HUES48 (cell line): ENCODE measurements around the gene LRRTM4.
"Not testable (repeated sequence)": the region's sequence is repeated elsewhere in the genome, so short reads cannot be mapped to it uniquely, and the experiment has no call there.

Experiments used
- H3K27ac ChIP-seq: one replicate; pipeline ENCODE4 v1.7.0; 2013; ENCODE audit warnings: low read depth, low read length, inconsistent platforms
- H3K27me3 ChIP-seq: 2 replicates; pipeline ENCODE4 v1.6.1; 2013; ENCODE audit warnings: mild to moderate bottlenecking, low read length; ENCODE audit not compliant: control insufficient read depth, insufficient read depth
- H3K36me3 ChIP-seq: 2 replicates; pipeline ENCODE4 v1.6.1; 2013; ENCODE audit warnings: low read length; ENCODE audit not compliant: control insufficient read depth, insufficient read depth
- H3K4me1 ChIP-seq: 2 replicates; pipeline ENCODE4 v1.6.1; 2013; ENCODE audit warnings: mild to moderate bottlenecking, low read length; ENCODE audit not compliant: control insufficient read depth, insufficient read depth
- H3K4me3 ChIP-seq: 2 replicates; pipeline ENCODE4 v1.5.1; 2013; ENCODE audit warnings: mild to moderate bottlenecking, low read depth, low read length
- H3K9ac ChIP-seq: 2 replicates; pipeline ENCODE4 v1.6.1; 2013; ENCODE audit warnings: mild to moderate bottlenecking, low read depth, low read length, moderate library complexity
- H3K9me3 ChIP-seq: 2 replicates; pipeline ENCODE4 v1.6.1; 2013; ENCODE audit warnings: low read length; ENCODE audit not compliant: control insufficient read depth, insufficient read depth

LRRTM4 gene

DNA sequence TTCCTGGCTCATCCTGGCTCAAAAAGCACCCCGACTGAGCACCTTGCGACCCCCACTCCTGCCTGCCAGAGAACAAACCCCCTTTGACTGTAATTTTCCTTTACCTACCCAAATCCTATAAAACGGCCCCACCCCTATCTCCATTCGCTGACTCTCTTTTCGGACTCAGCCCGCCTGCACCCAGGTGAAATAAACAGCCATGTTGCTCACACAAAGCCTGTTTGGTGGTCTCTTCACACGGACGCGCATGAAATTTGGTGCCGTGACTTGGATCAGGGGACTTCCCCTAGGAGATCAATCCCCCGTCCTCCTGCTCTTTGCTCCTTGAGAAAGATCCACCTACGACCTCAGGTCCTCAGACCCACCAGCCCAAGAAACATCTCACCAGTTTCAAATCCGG, 433.8 kb downstream of the LRRTM4 start:
- Histone ChIP-seq H3K4me1 (peaks cover 39% of the 10 kb centered on the region), H3K27ac (peak overlapping the region; percentile 81), H3K9ac (peak overlapping the region; percentile 96), H3K4me3 (peak overlapping the region; percentile 90)
- H3K27me3 ChIP-seq, H3K36me3 ChIP-seq, H3K9me3 ChIP-seq: not testable (repeated sequence)

DNA sequence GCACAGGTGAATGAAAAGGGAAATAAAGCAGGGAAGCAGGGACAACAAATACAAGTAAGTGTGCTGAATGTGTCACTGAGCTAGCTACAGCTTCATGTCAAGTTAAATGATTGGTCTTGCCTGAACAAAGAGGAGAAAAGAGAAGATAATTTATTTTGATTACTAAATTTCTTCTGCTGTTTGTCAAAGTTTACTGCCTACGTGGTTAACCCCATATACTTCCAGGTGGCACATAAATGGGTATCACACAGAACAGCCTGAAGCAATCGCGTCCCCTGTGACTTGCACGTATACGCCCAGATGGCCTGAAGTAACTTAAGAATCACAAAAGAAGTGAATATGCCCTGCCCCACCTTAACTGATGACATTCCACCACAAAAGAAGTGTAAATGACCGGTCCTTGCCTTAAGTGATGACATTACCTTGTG, 434.2 kb downstream of the LRRTM4 start:
- peaks cover 3% of the 10 kb centered on the region; the same call in 1 of the 2 replicates for H3K36me3 ChIP-seq
- H3K4me3 ChIP-seq: peak overlapping the region; percentile 90
- peak overlapping the region; percentile 30 for H3K9ac ChIP-seq
- no peaks in the 10 kb centered on the region for H3K27me3 ChIP-seq
- peak overlapping the region; percentile 81 for H3K27ac ChIP-seq
- H3K4me1 ChIP-seq: peaks cover 42% of the 10 kb centered on the region
- H3K9me3 ChIP-seq: no peaks in the 10 kb centered on the region

DNA sequence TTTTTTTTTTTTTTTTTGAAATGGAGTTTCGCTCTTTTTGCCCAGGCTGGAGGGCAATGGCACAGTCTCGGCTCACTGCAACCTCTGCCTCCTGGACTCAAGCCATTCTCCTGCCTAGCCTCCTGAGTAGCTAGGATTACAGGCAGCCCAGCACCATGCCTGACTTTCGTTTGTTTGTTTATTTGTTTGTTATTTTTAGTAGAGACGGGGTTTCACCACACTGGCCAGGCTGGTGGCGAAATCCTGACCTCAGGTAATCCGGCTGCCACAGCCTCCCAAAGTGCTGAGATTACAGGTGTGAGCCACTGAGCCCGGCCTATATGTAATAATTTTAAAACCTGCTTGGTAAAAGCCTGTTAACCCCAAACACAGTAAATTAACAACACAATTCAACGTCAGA, 435.7 kb downstream of the LRRTM4 start:
- Histone ChIP-seq H3K9ac (no peak overlapping the region; the same call in 1 of the 2 replicates), H3K27ac (peak overlapping the region; percentile 81), H3K27me3 (no peaks in the 10 kb centered on the region), H3K36me3 (0 out of 2 replicates have a peak, but pooled peaks cover 3% of the 10 kb centered on the region), H3K4me1 (peaks cover 42% of the 10 kb centered on the region), H3K4me3 (peak overlapping the region; percentile 90), H3K9me3 (no peaks in the 10 kb centered on the region)

DNA sequence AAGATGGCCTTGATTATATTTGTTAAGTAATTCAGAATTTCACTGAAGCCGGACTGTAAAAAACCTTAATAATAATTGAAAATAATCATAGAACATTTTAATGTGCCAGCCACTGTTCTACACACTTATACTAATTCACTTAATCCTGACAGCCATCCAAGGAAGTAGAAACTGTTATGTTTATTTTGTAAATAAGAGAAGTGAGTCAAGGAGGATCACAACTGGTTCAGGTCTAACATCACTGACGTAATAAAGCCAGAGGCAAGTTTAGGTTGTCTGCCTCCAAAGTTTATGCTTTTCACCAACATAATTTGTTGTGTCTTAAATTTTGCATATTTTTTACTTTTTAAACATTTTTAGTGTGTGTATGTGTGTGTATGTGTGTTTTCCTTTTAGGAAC, 436.1 kb downstream of the LRRTM4 start:
- Histone ChIP-seq H3K27ac (peak overlapping the region; percentile 81), H3K9me3 (no peaks in the 10 kb centered on the region), H3K9ac (no peak overlapping the region), H3K27me3 (no peaks in the 10 kb centered on the region), H3K4me3 (peak overlapping the region; percentile 7; the same call in 1 of the 2 replicates), H3K4me1 (peaks cover 42% of the 10 kb centered on the region), H3K36me3 (0 out of 2 replicates have a peak, but pooled peaks cover 3% of the 10 kb centered on the region)

DNA sequence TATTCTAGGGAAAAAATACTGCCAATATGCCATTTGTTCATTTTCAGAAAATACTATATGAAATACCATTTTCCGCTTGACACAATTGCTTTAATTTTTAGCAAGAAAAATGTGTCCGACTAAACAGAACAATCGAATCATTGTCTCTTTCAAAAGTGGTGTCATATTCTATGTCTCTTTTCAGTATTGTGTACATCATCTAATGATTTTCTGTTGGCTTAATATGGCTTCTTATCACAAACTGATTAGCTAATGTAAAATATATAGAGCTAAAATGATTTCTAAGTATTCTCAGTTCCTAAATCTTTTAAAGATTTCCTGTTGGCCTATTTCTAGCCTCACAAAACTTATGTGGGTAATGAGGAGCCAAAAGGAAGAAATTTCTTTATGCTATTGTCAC, 436.6 kb downstream of the LRRTM4 start:
- H3K9me3 ChIP-seq: no peaks in the 10 kb centered on the region
- 0 out of 2 replicates have a peak, but pooled peaks cover 3% of the 10 kb centered on the region for H3K36me3 ChIP-seq
- H3K4me3 ChIP-seq: peak overlapping the region; percentile 7; the same call in 1 of the 2 replicates
- no peak overlapping the region; the same call in 1 of the 2 replicates for H3K9ac ChIP-seq
- peaks cover 47% of the 10 kb centered on the region for H3K4me1 ChIP-seq
- no peaks in the 10 kb centered on the region for H3K27me3 ChIP-seq
- peak overlapping the region; percentile 38 for H3K27ac ChIP-seq

DNA sequence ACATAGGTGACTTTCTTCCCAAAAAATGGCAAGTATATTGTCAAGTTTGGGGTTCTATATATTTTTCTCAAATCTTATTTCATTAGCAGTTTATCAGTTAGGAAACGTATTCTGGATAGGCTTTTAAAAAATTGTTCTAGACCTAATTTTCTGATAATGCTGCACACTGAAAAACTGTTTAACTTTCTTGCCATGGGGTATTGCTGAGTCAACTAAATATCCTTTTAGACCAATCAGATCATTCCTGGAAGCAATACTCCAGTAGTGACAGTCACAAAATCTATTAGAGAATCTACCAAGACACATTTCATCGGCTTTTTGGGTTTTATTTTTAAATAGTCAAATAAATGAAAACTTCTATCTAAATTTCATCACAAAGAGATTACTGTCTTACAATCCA, 440.6 kb downstream of the LRRTM4 start:
- peaks cover 33% of the 10 kb centered on the region for H3K4me1 ChIP-seq
- no peaks in the 10 kb centered on the region for H3K9me3 ChIP-seq
- no peak overlapping the region for H3K27ac ChIP-seq
- no peak overlapping the region for H3K9ac ChIP-seq
- no peaks in the 10 kb centered on the region for H3K36me3 ChIP-seq
- no peaks in the 10 kb centered on the region for H3K27me3 ChIP-seq
- H3K4me3 ChIP-seq: no peak overlapping the region

DNA sequence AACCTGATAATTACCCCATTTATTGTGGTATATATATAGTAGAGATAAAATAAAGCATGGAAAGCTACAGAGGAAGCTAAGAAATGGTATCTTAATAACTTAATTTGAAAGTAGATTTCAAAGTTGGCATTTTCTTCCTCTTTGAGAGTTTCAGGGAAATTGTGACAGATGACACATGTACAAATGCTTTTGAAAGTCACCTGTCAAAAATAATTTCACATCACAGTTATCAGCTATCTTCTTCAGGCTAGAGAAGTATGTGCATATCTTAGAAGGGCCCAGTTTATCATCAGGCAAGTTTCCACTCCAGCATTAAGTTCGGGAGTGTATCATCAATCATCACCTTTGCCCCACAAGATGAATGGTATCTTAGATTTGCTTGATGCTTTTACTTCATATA, 457.9 kb downstream of the LRRTM4 start:
- Histone ChIP-seq H3K4me3 (no peak overlapping the region), H3K36me3 (no peaks in the 10 kb centered on the region), H3K9ac (no peak overlapping the region)

DNA sequence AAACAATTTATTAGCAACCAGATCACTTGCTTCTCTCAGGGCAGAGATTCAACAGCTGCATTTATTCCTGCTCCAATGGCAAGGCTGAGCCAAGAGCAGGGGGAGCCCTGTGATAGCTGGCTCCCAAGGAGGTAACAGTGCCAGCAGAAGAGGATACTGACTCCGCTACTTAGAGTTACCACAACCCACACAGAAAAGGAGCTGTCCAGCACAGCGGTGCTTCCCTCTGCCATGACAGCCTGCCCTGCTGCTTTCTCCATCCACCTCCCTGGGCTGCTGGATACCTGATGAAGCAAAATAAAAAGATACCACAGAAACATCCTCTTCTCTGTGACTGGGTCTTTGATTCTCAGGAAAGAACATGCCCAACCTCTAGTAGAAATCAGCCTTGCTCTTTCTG, 467.2 kb downstream of the LRRTM4 start:
- H3K9me3 ChIP-seq: no peaks in the 10 kb centered on the region
- H3K4me3 ChIP-seq: no peak overlapping the region
- H3K4me1 ChIP-seq: peaks cover 3% of the 10 kb centered on the region; the same call in 1 of the 2 replicates
- H3K9ac ChIP-seq: no peak overlapping the region
- no peak overlapping the region for H3K27ac ChIP-seq
- no peaks in the 10 kb centered on the region for H3K36me3 ChIP-seq
- no peaks in the 10 kb centered on the region for H3K27me3 ChIP-seq

More for the DNA sequence above, 457.9 kb downstream of the LRRTM4 start:
- Histone ChIP-seq H3K27me3 (no peaks in the 10 kb centered on the region), H3K9me3 (peaks cover 2% of the 10 kb centered on the region; the same call in 1 of the 2 replicates), H3K27ac (no peak overlapping the region), H3K4me1 (no peaks in the 10 kb centered on the region; the same call in 1 of the 2 replicates)

DNA sequence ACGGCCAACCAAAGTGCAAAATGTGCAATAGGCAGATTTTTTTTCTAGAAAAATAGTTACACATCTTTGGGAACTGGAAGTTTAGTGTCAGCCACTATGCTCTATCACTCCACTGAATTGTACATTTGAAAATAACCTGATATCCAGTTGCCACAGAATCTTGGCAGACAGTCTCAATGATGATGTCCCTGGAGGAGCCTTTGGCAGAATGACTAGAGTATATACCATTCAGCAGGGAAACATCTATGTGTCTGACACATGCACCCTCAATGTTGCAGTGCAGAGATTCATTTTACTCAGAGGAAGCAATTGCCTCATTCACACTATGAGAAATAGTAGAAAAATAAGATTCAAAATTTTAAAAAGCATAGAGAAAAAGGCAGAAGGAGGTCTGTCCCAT, 475.8 kb downstream of the LRRTM4 start:
- Histone ChIP-seq H3K4me1 (no peaks in the 10 kb centered on the region), H3K27me3 (no peaks in the 10 kb centered on the region), H3K27ac (no peak overlapping the region), H3K9ac (no peak overlapping the region), H3K9me3 (no peaks in the 10 kb centered on the region), H3K36me3 (no peaks in the 10 kb centered on the region), H3K4me3 (no peak overlapping the region)

DNA sequence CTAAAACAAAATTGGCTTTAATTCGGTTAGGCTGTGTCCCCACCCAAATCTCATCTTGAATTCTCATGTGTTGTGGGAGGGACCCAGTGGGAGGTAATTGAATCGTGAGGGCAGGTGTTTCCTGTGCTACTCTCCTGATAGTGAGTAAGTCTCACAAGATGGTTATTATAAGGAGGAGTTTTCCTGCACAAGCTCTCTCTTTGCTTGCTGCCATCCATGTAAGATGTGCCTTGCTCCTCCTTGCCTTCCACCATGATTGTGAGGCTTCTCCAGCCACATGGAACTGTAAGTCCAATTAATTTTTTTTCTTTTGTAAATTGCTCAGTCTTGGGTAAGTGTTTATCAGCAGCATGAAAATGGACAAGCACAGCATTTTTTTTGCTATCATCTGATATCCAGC, 476.7 kb downstream of the LRRTM4 start:
- not testable (repeated sequence) for H3K27me3 ChIP-seq, H3K4me3 ChIP-seq, H3K9ac ChIP-seq, H3K4me1 ChIP-seq, H3K9me3 ChIP-seq, H3K27ac ChIP-seq, H3K36me3 ChIP-seq

DNA sequence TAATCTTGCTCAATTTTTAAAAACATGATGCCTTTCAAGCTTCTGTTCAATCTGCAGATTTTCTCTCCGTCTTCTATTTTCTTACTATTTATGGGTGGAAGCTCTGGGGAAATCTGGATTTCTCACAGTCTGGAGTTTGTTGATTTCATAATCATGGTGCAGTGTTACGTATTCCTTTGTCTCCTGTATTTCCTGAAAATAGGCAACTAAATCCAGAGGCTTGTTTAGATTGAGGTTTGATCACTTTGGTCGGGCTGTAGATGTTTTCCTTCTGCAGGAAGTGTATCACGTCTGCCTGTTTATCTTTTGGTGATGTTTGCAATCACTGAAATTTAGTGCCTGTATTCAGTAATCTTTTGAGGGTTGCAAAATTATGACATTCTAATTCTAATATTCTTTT, 487.7 kb downstream of the LRRTM4 start:
- H3K9me3 ChIP-seq: no peaks in the 10 kb centered on the region
- H3K4me3 ChIP-seq: no peak overlapping the region
- no peak overlapping the region for H3K27ac ChIP-seq

More for the DNA sequence above, 487.7 kb downstream of the LRRTM4 start:
- H3K36me3 ChIP-seq: no peaks in the 10 kb centered on the region
- H3K27me3 ChIP-seq: no peaks in the 10 kb centered on the region
- H3K9ac ChIP-seq: no peak overlapping the region
- H3K4me1 ChIP-seq: peaks cover 30% of the 10 kb centered on the region
